HEK293 (cell line): Measurements from ENCODE around the gene KDF1.

ENCODE experiments used
- EGR2 ChIP-seq: fragments of 450-650 bp; formaldehyde crosslinking; IDR thresholded peaks from 2 replicates; pipeline ENCODE4 v1.5.1; 2016; ENCODE audit warnings: low read depth, missing biosample characterization, missing genetic modification characterization
- YY1 ChIP-seq: fragments of 450-650 bp; formaldehyde crosslinking; IDR thresholded peaks from 2 replicates; pipeline ENCODE4 v1.5.1; 2018; ENCODE audit warnings: missing biosample characterization, missing genetic modification characterization
- ZEB2 ChIP-seq: fragments of 450-650 bp; formaldehyde crosslinking; IDR thresholded peaks from 2 replicates; pipeline ENCODE4 v1.5.1; 2016; ENCODE audit warnings: missing biosample characterization, missing genetic modification characterization
- ZFP37 ChIP-seq: fragments of 450-650 bp; formaldehyde crosslinking; IDR thresholded peaks from 2 replicates; pipeline ENCODE4 v1.5.1; 2016; ENCODE audit warnings: missing biosample characterization, missing genetic modification characterization
- ZNF146 ChIP-seq: fragments of 450-650 bp; formaldehyde crosslinking; IDR thresholded peaks from 2 replicates; pipeline ENCODE4 v1.5.1; 2016; ENCODE audit warnings: missing biosample characterization, missing genetic modification characterization
- ZNF16 ChIP-seq: fragments of 450-650 bp; formaldehyde crosslinking; IDR thresholded peaks from 2 replicates; pipeline ENCODE4 v1.5.1; 2016; ENCODE audit warnings: low read depth, missing biosample characterization, missing genetic modification characterization
- ZNF169 ChIP-seq: fragments of 450-650 bp; formaldehyde crosslinking; IDR thresholded peaks from 2 replicates; pipeline ENCODE4 v1.5.1; 2016; ENCODE audit warnings: missing biosample characterization, missing genetic modification characterization
- ZNF366 ChIP-seq: fragments of 450-650 bp; formaldehyde crosslinking; conservative IDR thresholded peaks from 2 replicates; pipeline ENCODE4 v1.5.1; 2016; ENCODE audit warnings: missing biosample characterization, missing genetic modification characterization
- ZNF391 ChIP-seq: fragments of 450-650 bp; formaldehyde crosslinking; IDR thresholded peaks from 2 replicates; pipeline ENCODE4 v1.5.1; 2016; ENCODE audit warnings: low read depth, missing biosample characterization, missing genetic modification characterization, borderline replicate concordance
- TF ChIP-seq, protein P1 (sequence below): fragments of 450-650 bp; formaldehyde crosslinking; conservative IDR thresholded peaks from 2 replicates; pipeline ENCODE4 v1.5.1; 2016; ENCODE audit warnings: low read depth, missing biosample characterization, missing genetic modification characterization
- TF ChIP-seq, protein P2 (sequence below): fragments of 450-650 bp; IDR thresholded peaks from 2 replicates; pipeline ENCODE4 v1.5.1; 2018; ENCODE audit warnings: missing biosample characterization, mild to moderate bottlenecking, missing genetic modification characterization
- TF ChIP-seq, protein P3 (sequence below): fragments of 450-650 bp; formaldehyde crosslinking; IDR thresholded peaks from 2 replicates; pipeline ENCODE4 v1.5.1; 2016; ENCODE audit warnings: missing biosample characterization, missing genetic modification characterization
- TF ChIP-seq, protein P4 (sequence below): fragments of 450-650 bp; formaldehyde crosslinking; IDR thresholded peaks from 2 replicates; pipeline ENCODE4 v1.5.1; 2016; ENCODE audit warnings: missing biosample characterization, missing genetic modification characterization
- TF ChIP-seq, protein P5 (sequence below): IDR thresholded peaks from 2 replicates; pipeline ENCODE4 v1.6.1; 2011; ENCODE audit warnings: mild to moderate bottlenecking, low read depth, low read length, borderline replicate concordance
- TF ChIP-seq, protein P6 (sequence below): fragments of 450-650 bp; formaldehyde crosslinking; IDR thresholded peaks from 2 replicates; pipeline ENCODE4 v1.5.1; 2016; ENCODE audit warnings: missing biosample characterization, missing genetic modification characterization
- TF ChIP-seq, protein P7 (sequence below): fragments of 450-650 bp; formaldehyde crosslinking; IDR thresholded peaks from 2 replicates; pipeline ENCODE4 v1.5.1; 2017; ENCODE audit warnings: missing biosample characterization, missing genetic modification characterization
- TF ChIP-seq, protein P8 (sequence below): fragments of 450-650 bp; formaldehyde crosslinking; IDR thresholded peaks from 2 replicates; pipeline ENCODE4 v1.5.1; 2016; ENCODE audit warnings: missing biosample characterization, missing genetic modification characterization, borderline replicate concordance

The KDF1 gene

DNA sequence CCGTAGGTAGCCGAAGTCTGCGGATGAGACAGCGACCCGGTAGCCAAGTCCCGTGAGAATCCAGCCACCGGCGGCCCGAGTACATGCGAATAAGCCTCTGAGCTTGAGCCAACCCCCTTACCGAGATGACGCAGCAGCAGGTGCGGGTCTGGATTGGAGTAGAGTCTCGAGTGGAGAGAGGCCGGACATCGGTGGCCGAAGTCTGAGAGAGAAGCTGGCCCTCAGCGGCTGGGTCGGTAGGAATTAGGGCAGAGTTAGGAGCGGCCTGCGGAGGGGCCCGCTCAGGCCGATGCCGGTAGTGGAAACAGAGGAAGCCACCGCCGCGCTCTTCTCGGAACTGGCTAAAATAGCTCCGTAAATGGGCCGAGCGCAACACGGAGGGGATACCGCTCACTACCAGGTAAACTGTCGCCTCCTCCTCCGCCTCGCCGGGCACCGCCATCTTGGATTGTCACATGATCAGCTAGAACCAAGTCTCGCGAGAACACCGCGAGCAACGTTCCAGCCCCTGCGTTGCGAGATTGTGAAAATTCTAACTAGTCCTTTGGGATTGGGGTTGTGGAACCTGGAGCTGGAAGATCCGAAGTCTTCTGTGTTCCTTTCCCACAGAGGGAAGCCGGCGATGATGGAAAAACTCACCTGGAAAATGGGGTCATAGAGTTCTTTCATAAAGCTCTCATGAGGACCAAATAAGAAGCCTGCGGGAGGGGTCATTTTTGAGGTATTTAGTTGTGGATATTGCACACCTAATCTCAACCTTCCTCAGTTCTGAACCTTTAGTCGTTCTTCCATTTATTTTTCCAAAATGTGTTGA is 60.1 kb downstream of the KDF1 start, which contains the start of gene GPATCH3 (continued):
- TF ChIP-seq, protein P1, sequence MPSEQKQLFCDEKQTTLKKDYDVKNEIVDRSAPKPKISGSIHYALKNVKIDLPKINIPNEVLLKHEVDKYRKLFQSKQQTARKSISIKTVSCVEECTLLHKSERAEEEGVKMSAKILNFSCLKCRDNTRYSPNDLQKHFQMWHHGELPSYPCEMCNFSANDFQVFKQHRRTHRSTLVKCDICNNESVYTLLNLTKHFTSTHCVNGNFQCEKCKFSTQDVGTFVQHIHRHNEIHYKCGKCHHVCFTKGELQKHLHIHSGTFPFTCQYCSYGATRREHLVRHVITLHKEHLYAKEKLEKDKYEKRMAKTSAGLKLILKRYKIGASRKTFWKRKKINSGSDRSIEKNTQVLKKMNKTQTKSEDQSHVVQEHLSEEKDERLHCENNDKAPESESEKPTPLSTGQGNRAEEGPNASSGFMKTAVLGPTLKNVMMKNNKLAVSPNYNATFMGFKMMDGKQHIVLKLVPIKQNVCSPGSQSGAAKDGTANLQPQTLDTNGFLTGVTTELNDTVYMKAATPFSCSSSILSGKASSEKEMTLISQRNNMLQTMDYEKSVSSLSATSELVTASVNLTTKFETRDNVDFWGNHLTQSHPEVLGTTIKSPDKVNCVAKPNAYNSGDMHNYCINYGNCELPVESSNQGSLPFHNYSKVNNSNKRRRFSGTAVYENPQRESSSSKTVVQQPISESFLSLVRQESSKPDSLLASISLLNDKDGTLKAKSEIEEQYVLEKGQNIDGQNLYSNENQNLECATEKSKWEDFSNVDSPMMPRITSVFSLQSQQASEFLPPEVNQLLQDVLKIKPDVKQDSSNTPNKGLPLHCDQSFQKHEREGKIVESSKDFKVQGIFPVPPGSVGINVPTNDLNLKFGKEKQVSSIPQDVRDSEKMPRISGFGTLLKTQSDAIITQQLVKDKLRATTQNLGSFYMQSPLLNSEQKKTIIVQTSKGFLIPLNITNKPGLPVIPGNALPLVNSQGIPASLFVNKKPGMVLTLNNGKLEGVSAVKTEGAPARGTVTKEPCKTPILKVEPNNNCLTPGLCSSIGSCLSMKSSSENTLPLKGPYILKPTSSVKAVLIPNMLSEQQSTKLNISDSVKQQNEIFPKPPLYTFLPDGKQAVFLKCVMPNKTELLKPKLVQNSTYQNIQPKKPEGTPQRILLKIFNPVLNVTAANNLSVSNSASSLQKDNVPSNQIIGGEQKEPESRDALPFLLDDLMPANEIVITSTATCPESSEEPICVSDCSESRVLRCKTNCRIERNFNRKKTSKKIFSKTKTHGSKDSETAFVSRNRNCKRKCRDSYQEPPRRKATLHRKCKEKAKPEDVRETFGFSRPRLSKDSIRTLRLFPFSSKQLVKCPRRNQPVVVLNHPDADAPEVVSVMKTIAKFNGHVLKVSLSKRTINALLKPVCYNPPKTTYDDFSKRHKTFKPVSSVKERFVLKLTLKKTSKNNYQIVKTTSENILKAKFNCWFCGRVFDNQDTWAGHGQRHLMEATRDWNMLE (tag by site-specific recombination): peak; percentile 54; the same call in 1 of the 2 replicates
- TF ChIP-seq, protein P2, sequence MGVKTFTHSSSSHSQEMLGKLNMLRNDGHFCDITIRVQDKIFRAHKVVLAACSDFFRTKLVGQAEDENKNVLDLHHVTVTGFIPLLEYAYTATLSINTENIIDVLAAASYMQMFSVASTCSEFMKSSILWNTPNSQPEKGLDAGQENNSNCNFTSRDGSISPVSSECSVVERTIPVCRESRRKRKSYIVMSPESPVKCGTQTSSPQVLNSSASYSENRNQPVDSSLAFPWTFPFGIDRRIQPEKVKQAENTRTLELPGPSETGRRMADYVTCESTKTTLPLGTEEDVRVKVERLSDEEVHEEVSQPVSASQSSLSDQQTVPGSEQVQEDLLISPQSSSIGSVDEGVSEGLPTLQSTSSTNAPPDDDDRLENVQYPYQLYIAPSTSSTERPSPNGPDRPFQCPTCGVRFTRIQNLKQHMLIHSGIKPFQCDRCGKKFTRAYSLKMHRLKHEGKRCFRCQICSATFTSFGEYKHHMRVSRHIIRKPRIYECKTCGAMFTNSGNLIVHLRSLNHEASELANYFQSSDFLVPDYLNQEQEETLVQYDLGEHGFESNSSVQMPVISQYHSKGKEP (tag by site-specific recombination): 0 out of 2 replicates have a peak, but pooled peaks have one; percentile 40
- TF ChIP-seq, protein P3, sequence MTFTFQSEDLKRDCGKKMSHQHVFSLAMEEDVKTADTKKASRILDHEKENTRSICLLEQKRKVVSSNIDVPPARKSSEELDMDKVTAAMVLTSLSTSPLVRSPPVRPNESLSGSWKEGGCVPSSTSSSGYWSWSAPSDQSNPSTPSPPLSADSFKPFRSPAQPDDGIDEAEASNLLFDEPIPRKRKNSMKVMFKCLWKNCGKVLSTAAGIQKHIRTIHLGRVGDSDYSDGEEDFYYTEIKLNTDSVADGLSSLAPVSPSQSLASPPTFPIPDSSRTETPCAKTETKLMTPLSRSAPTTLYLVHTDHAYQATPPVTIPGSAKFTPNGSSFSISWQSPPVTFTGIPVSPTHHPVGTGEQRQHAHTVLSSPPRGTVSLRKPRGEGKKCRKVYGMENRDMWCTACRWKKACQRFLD: peak; percentile 93
- TF ChIP-seq, protein P4, sequence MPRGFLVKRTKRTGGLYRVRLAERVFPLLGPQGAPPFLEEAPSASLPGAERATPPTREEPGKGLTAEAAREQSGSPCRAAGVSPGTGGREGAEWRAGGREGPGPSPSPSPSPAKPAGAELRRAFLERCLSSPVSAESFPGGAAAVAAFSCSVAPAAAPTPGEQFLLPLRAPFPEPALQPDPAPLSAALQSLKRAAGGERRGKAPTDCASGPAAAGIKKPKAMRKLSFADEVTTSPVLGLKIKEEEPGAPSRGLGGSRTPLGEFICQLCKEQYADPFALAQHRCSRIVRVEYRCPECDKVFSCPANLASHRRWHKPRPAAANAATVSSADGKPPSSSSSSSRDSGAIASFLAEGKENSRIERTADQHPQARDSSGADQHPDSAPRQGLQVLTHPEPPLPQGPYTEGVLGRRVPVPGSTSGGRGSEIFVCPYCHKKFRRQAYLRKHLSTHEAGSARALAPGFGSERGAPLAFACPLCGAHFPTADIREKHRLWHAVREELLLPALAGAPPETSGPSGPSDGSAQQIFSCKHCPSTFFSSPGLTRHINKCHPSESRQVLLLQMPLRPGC (tag by site-specific recombination): peak; percentile 55; the same call in 1 of the 2 replicates
- TF ChIP-seq ZFP37 (tag by site-specific recombination) (peak; percentile 92; the same call in 1 of the 2 replicates), ZNF146 (tag by site-specific recombination) (0 out of 2 replicates have a peak, but pooled peaks have one; percentile 25), ZNF391 (tag by site-specific recombination) (0 out of 2 replicates have a peak, but pooled peaks have one; percentile 28), EGR2 (0 out of 2 replicates have a peak, but pooled peaks have one; percentile 29), ZEB2 (tag by site-specific recombination) (0 out of 2 replicates have a peak, but pooled peaks have one; percentile 69), ZNF169 (tag by site-specific recombination) (no peak), ZNF366 (0 out of 2 replicates have a peak, but pooled peaks have one; percentile 16), ZNF16 (no peak), YY1 (tag by site-specific recombination) (peak; percentile 99)
- TF ChIP-seq, protein P5, sequence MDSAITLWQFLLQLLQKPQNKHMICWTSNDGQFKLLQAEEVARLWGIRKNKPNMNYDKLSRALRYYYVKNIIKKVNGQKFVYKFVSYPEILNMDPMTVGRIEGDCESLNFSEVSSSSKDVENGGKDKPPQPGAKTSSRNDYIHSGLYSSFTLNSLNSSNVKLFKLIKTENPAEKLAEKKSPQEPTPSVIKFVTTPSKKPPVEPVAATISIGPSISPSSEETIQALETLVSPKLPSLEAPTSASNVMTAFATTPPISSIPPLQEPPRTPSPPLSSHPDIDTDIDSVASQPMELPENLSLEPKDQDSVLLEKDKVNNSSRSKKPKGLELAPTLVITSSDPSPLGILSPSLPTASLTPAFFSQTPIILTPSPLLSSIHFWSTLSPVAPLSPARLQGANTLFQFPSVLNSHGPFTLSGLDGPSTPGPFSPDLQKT: no peak
- TF ChIP-seq, protein P6, sequence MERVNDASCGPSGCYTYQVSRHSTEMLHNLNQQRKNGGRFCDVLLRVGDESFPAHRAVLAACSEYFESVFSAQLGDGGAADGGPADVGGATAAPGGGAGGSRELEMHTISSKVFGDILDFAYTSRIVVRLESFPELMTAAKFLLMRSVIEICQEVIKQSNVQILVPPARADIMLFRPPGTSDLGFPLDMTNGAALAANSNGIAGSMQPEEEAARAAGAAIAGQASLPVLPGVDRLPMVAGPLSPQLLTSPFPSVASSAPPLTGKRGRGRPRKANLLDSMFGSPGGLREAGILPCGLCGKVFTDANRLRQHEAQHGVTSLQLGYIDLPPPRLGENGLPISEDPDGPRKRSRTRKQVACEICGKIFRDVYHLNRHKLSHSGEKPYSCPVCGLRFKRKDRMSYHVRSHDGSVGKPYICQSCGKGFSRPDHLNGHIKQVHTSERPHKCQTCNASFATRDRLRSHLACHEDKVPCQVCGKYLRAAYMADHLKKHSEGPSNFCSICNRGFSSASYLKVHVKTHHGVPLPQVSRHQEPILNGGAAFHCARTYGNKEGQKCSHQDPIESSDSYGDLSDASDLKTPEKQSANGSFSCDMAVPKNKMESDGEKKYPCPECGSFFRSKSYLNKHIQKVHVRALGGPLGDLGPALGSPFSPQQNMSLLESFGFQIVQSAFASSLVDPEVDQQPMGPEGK (tag by site-specific recombination): 0 out of 2 replicates have a peak, but pooled peaks have one; percentile 33
- TF ChIP-seq, protein P7, sequence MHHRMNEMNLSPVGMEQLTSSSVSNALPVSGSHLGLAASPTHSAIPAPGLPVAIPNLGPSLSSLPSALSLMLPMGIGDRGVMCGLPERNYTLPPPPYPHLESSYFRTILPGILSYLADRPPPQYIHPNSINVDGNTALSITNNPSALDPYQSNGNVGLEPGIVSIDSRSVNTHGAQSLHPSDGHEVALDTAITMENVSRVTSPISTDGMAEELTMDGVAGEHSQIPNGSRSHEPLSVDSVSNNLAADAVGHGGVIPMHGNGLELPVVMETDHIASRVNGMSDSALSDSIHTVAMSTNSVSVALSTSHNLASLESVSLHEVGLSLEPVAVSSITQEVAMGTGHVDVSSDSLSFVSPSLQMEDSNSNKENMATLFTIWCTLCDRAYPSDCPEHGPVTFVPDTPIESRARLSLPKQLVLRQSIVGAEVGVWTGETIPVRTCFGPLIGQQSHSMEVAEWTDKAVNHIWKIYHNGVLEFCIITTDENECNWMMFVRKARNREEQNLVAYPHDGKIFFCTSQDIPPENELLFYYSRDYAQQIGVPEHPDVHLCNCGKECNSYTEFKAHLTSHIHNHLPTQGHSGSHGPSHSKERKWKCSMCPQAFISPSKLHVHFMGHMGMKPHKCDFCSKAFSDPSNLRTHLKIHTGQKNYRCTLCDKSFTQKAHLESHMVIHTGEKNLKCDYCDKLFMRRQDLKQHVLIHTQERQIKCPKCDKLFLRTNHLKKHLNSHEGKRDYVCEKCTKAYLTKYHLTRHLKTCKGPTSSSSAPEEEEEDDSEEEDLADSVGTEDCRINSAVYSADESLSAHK (tag by site-specific recombination): peak; percentile 57; the same call in 1 of the 2 replicates
- TF ChIP-seq, protein P8, sequence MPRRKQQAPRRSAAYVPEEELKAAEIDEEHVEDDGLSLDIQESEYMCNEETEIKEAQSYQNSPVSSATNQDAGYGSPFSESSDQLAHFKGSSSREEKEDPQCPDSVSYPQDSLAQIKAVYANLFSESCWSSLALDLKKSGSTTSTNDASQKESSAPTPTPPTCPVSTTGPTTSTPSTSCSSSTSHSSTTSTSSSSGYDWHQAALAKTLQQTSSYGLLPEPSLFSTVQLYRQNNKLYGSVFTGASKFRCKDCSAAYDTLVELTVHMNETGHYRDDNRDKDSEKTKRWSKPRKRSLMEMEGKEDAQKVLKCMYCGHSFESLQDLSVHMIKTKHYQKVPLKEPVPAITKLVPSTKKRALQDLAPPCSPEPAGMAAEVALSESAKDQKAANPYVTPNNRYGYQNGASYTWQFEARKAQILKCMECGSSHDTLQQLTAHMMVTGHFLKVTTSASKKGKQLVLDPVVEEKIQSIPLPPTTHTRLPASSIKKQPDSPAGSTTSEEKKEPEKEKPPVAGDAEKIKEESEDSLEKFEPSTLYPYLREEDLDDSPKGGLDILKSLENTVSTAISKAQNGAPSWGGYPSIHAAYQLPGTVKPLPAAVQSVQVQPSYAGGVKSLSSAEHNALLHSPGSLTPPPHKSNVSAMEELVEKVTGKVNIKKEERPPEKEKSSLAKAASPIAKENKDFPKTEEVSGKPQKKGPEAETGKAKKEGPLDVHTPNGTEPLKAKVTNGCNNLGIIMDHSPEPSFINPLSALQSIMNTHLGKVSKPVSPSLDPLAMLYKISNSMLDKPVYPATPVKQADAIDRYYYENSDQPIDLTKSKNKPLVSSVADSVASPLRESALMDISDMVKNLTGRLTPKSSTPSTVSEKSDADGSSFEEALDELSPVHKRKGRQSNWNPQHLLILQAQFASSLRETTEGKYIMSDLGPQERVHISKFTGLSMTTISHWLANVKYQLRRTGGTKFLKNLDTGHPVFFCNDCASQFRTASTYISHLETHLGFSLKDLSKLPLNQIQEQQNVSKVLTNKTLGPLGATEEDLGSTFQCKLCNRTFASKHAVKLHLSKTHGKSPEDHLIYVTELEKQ (tag by site-specific recombination): 0 out of 2 replicates have a peak, but pooled peaks have one; percentile 20
